BE2C (cell line): ENCODE data around the gene ZNF614.
"Not testable (repeated sequence)": the region's sequence is repeated elsewhere in the genome, so short reads cannot be mapped to it uniquely, and the experiment has no call there.

Source experiments
- DNase-seq: peaks from one replicate; pipeline ENCODE4 v3.0.0-alpha.2; 2020
- H3K27me3 ChIP-seq: fragments of 250-450 bp; sonication (Bioruptor Pico); 2 replicates; pipeline ENCODE4 v1.5.1; 2020; ENCODE audit warnings: mild to moderate bottlenecking
- H3K36me3 ChIP-seq: fragments of 250-450 bp; sonication (Bioruptor Pico); 2 replicates; pipeline ENCODE4 v1.5.1; 2020; ENCODE audit warnings: mild to moderate bottlenecking
- H3K4me1 ChIP-seq: fragments of 250-450 bp; sonication (Bioruptor Pico); 2 replicates; pipeline ENCODE4 v1.5.1; 2020
- H3K4me3 ChIP-seq: 2 replicates; pipeline ENCODE4 v1.5.1; 2011; ENCODE audit warnings: low read depth, low read length
- H3K9me3 ChIP-seq: fragments of 250-450 bp; sonication (Bioruptor Pico); 2 replicates; pipeline ENCODE4 v1.5.1; 2020
- TF ChIP-seq, protein P1 (sequence below): IDR thresholded peaks from 2 replicates; pipeline ENCODE4 v1.5.1; 2012; ENCODE audit warnings: mild to moderate bottlenecking, low read depth, low read length

The ZNF614 gene

GRCh38 chr19:51993422-51993821, 34.8 kb downstream of the ZNF614 start:
- H3K4me3 ChIP-seq, result no peak overlapping the region
- H3K36me3 ChIP-seq, result peaks cover 21% of the 10 kb centered on the region
- TF ChIP-seq, protein P1, sequence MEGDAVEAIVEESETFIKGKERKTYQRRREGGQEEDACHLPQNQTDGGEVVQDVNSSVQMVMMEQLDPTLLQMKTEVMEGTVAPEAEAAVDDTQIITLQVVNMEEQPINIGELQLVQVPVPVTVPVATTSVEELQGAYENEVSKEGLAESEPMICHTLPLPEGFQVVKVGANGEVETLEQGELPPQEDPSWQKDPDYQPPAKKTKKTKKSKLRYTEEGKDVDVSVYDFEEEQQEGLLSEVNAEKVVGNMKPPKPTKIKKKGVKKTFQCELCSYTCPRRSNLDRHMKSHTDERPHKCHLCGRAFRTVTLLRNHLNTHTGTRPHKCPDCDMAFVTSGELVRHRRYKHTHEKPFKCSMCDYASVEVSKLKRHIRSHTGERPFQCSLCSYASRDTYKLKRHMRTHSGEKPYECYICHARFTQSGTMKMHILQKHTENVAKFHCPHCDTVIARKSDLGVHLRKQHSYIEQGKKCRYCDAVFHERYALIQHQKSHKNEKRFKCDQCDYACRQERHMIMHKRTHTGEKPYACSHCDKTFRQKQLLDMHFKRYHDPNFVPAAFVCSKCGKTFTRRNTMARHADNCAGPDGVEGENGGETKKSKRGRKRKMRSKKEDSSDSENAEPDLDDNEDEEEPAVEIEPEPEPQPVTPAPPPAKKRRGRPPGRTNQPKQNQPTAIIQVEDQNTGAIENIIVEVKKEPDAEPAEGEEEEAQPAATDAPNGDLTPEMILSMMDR, result no peak

DNA sequence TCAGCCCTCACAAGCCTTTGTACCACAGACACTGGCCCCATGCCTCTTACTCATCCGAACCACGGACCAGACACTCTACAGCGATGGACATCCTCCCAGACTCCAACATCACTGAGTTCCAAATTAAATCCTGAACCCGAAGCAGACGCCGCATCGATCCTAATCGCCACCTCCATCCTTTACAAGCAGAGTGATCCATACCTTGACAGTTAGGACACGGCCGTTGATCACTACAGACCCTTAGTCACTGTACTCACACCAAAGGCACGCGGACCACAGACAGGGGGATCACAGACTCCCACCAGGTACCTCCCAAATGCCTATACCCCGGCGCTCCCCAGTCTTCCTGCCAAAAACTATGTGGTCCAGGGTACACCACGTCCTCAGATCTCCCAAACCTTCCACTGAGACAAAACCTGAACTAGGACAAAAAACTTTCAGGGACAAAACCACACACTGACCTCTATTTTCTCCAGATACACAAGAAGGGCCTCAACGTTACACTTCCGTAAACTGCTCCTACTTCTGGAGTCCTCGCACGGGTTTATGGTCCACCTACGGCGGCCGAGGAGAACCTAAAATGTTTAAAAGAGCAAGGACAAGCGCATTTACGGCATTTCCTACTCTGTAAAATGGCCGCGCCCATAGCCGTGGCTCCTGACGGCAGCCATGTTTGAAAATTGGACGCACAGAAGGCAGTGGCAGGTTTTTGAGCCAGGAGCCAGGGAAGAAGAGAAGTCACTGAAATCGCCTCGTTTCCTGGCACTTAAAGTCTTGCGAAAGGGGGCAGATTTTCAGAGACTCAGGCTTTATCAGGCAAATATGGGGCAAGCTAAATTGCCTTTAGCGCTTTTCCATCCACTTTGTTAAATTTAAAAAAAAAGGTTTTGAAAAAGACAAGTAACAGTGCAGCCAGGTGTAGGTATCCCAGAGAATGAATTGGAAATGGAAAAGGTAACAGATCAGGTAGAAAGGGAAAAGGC, 41.6 kb downstream of the ZNF614 start, which contains the start of gene ZNF350:
TSS of gene ZNF350 (minus strand) at position 532 of the 983 bp plus-strand sequence. CDS start 12,480 bp downstream, outside the sequence.
- Histone ChIP-seq H3K9me3 (peaks cover 7% of the 10 kb centered on the region; the same call in 1 of the 2 replicates), H3K4me1 (no peaks in the 10 kb centered on the region), H3K27me3 (no peaks in the 10 kb centered on the region), H3K36me3 (no peaks in the 10 kb centered on the region; the same call in 1 of the 2 replicates), H3K4me3 (peak within 1 kb of the TSS; percentile 93)
- TF ChIP-seq, protein P1, result no peak
- DNase-seq, result peak; percentile 84

More at GRCh38 chr19:51993422-51993821, 34.8 kb downstream of the ZNF614 start:
- no peak for DNase-seq
- Histone ChIP-seq H3K27me3 (no peaks in the 10 kb centered on the region), H3K9me3 (peaks cover 11% of the 10 kb centered on the region; the same call in 1 of the 2 replicates), H3K4me1 (no peaks in the 10 kb centered on the region)

DNA sequence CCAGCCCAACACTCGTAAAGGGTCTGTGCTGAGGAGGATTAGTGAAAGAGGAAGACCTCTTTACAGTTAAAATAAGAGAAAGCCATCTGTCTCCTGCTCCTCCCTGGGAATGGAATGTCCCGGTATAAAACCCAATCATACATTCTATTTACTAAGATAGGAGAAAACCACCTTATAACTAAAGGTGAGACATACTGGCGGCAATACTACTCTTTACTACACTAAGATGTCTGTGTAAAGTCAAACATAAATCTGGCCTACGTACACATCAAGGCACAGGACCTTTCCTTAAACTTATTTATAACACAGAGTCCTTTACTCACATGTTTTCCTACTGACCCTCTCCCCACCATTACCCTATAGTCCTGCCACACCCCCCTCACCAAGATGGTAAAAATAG, 44.8 kb downstream of the ZNF614 start:
- Histone ChIP-seq H3K27me3 (no peaks in the 10 kb centered on the region), H3K4me3 (no peak overlapping the region), H3K36me3 (no peaks in the 10 kb centered on the region; the same call in 1 of the 2 replicates), H3K4me1 (no peaks in the 10 kb centered on the region), H3K9me3 (peaks cover 7% of the 10 kb centered on the region; the same call in 1 of the 2 replicates)
- TF ChIP-seq, protein P1, result no peak
- DNase-seq, result no peak

DNA sequence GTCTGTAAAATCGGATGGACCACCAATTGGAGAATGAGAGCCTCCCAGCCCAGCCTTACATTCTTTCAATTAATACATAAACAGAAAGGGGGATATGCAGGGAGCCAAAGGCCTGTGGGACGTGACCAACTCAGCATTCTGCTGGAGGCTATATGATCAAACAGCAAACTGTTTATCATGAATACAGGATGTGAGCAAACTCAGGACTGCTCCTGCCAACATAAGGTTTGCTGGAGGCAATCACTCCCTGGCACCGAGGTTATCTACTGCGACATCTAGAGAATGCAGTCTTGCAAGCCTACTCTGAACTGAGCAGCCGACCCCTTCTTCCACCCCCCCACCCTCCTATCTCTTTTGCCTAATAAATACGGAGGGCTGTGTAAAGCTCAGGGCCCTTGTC, 47.3 kb downstream of the ZNF614 start:
- H3K36me3 ChIP-seq, H3K4me3 ChIP-seq, H3K9me3 ChIP-seq, H3K27me3 ChIP-seq, H3K4me1 ChIP-seq, DNase-seq: not testable (repeated sequence)

DNA sequence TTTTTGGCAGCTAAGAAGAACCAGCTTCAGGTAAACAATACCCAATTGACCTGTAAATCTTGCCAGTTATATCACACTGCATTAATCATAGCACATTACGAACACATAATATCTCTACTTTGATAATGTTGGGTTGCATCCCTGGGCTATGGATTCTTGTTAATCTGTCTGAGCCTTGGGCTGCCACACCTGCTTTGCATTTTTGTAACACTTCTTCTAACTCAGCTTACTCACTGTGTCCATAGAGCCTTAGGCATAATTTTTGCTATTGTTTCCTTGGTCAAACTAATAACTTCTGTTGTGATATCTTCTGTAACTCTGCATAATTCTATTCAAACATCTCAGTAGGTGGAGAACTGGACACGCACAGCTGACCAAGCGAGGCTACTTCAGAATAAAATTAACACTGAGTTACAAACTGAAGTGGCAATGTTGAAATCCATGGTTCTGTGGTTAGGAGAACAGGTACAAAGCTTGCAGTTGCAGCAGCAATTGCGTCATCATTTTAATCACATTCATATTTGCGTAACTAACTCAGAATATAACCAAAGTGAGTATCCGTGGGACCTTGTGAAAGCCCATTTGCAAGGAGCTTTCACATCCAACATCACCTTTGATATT, 48.0 kb downstream of the ZNF614 start:
- no peak for DNase-seq

GRCh38 chr19:51978882-51979281, 49.3 kb downstream of the ZNF614 start:
- no peak for DNase-seq
- Histone ChIP-seq H3K36me3 (peaks cover under 1% of the 10 kb centered on the region), H3K4me3 (no peak overlapping the region), H3K27me3 (no peaks in the 10 kb centered on the region), H3K4me1 (no peaks in the 10 kb centered on the region), H3K9me3 (peaks cover 3% of the 10 kb centered on the region; the same call in 1 of the 2 replicates)
- TF ChIP-seq, protein P1, result no peak

More for the DNA sequence above, 48.0 kb downstream of the ZNF614 start:
- TF ChIP-seq, protein P1, result no peak
- no peaks in the 10 kb centered on the region for H3K36me3 ChIP-seq
- H3K9me3 ChIP-seq, result no peaks in the 10 kb centered on the region
- H3K4me3 ChIP-seq, result no peak overlapping the region
- H3K4me1 ChIP-seq, result no peaks in the 10 kb centered on the region
- no peaks in the 10 kb centered on the region for H3K27me3 ChIP-seq
